H1 (cell line): Measurements from ENCODE around the gene INPP4B. TPM values are rescaled to one million over a fixed set of nuclear protein-coding genes. Genes with fewer than 3 reads are reported as not detected.

Experiments used
- CTCF ChIA-PET: fragments of 300-600 bp; sonication (Branson Sonifier 250); formaldehyde crosslinking; loops from one replicate; lab custom pipeline; 2021; ENCODE audit not compliant: partially characterized antibody; lab: Charles Lee
- POLR2A ChIA-PET: fragments of 300-600 bp; sonication (Branson Sonifier 250); formaldehyde crosslinking; loops from one replicate; lab custom pipeline; 2021; ENCODE audit warnings: inconsistent platforms; ENCODE audit not compliant: partially characterized antibody; lab: Charles Lee
- DNase-seq, 2 experiments: peaks; one replicate each; pipeline versions ENCODE4 v3.0.0 to v3.0.0-alpha.2; 2010 to 2022; ENCODE audit warnings: low spot score in 2 of 2, low read depth in 1 of 2, mixed read lengths in 1 of 2
- FAIRE-seq: peaks from 2 replicates; lab custom pipeline; 2011; peaks lifted over from hg19 to GRCh38; lab: Jason Lieb, UNC
- H2AFZ ChIP-seq: 2 replicates; pipeline ENCODE4 v1.8.1; 2012; ENCODE audit warnings: low read length, inconsistent platforms
- H2AK5ac ChIP-seq: 2 replicates; pipeline ENCODE4 v1.6.1; 2013; ENCODE audit warnings: low read depth, low read length
- H2BK120ac ChIP-seq: replicated peaks from 2 replicates; pipeline ENCODE3; 2013; ENCODE audit warnings: low read depth, low read length, inconsistent platforms
- H2BK12ac ChIP-seq: 2 replicates; pipeline ENCODE4 v1.6.1; 2013; ENCODE audit warnings: low read depth, low read length
- H2BK15ac ChIP-seq: 2 replicates; pipeline ENCODE4 v1.6.1; 2013; ENCODE audit warnings: low read length
- H2BK20ac ChIP-seq: 2 replicates; pipeline ENCODE4 v1.6.1; 2013; ENCODE audit warnings: low read length
- H2BK5ac ChIP-seq: 2 replicates; pipeline ENCODE4 v1.6.1; 2013; ENCODE audit warnings: low read depth, low read length
- H3K14ac ChIP-seq: 2 replicates; pipeline ENCODE4 v1.6.1; 2013; ENCODE audit warnings: inconsistent platforms; ENCODE audit not compliant: insufficient read length
- H3K18ac ChIP-seq: 2 replicates; pipeline ENCODE4 v1.6.1; 2013; ENCODE audit warnings: low read length; ENCODE audit errors: extremely low read depth
- H3K23ac ChIP-seq: 2 replicates; pipeline ENCODE4 v1.6.1; 2013; ENCODE audit warnings: inconsistent platforms; ENCODE audit not compliant: insufficient read length
- H3K23me2 ChIP-seq: 2 replicates; pipeline ENCODE4 v1.6.1; 2013; ENCODE audit warnings: low read depth, low read length
- H3K27ac ChIP-seq: 2 replicates; pipeline ENCODE4 v1.6.1; 2011; ENCODE audit warnings: low read depth, low read length, inconsistent platforms
- H3K27me3 ChIP-seq, 4 experiments: replicated peaks in 1 of 4; 1 replicate in 1 of 4; 2 replicates in 3 of 4; pipeline versions ENCODE4 v1.6.1 to v1.8.1; 2011 to 2013; ENCODE audit warnings: low read length in 3 of 4, mild to moderate bottlenecking in 3 of 4, inconsistent platforms in 2 of 4, mixed read lengths in 2 of 4, moderate library complexity in 1 of 4; ENCODE audit not compliant: control insufficient read depth in 3 of 4, insufficient read depth in 3 of 4; ENCODE audit errors: extremely low read depth in 1 of 4
- H3K36me3 ChIP-seq, 4 experiments: 2 replicates each; pipeline versions ENCODE4 v1.6.1 to v1.8.1; 2011 to 2013; ENCODE audit warnings: mild to moderate bottlenecking in 4 of 4, low read length in 3 of 4, moderate library complexity in 2 of 4, control low read depth in 1 of 4, inconsistent platforms in 1 of 4; ENCODE audit not compliant: insufficient read depth in 4 of 4, control insufficient read depth in 2 of 4
- H3K4ac ChIP-seq: replicated peaks from 2 replicates; pipeline ENCODE3; 2013; ENCODE audit warnings: low read length, low read depth, mixed read lengths, inconsistent platforms; ENCODE audit not compliant: insufficient read length
- H3K4me1 ChIP-seq, 4 experiments: replicated peaks in 1 of 4; 1 replicate in 1 of 4; 2 replicates in 3 of 4; pipeline versions ENCODE4 v1.6.1 to v1.8.1; 2011 to 2013; ENCODE audit warnings: low read length in 3 of 4, inconsistent platforms in 2 of 4, mixed read lengths in 1 of 4; ENCODE audit not compliant: insufficient read depth in 4 of 4, control insufficient read depth in 3 of 4
- H3K4me2 ChIP-seq, 2 experiments: 2 replicates each; pipeline versions ENCODE4 v1.6.1 to v1.8.1; 2011 to 2013; ENCODE audit warnings: low read depth in 2 of 2, low read length in 2 of 2, control low read depth in 1 of 2, inconsistent platforms in 1 of 2, mild to moderate bottlenecking in 1 of 2; ENCODE audit not compliant: insufficient read depth in 1 of 2
- H3K4me3 ChIP-seq, 4 experiments: fragments of 200-600, 300-600 bp in 1 of 4; sonication (generic), shearing (Covaris generic), sonication (Bioruptor Twin) in 1 of 4; 2 replicates each; pipeline versions ENCODE4 v1.5.1 to v1.8.1; 2011 to 2016; ENCODE audit warnings: low read length in 4 of 4, low read depth in 3 of 4, control low read depth in 2 of 4, inconsistent platforms in 2 of 4, mild to moderate bottlenecking in 2 of 4, mixed read lengths in 1 of 4, moderate library complexity in 1 of 4; ENCODE audit not compliant: insufficient read depth in 2 of 4; ENCODE audit errors: extremely low read depth in 1 of 4
- H3K56ac ChIP-seq: replicated peaks from 2 replicates; pipeline ENCODE3; 2013; ENCODE audit warnings: low read depth, mild to moderate bottlenecking, mixed read lengths, low read length, inconsistent platforms; ENCODE audit not compliant: insufficient read length
- H3K79me1 ChIP-seq: 2 replicates; pipeline ENCODE4 v1.6.1; 2013; ENCODE audit warnings: low read depth, low read length, control low read depth
- H3K79me2 ChIP-seq, 2 experiments: 2 replicates each; pipeline versions ENCODE4 v1.6.1 to v1.8.1; 2012 to 2013; ENCODE audit warnings: low read length in 2 of 2, mild to moderate bottlenecking in 2 of 2, inconsistent platforms in 1 of 2; ENCODE audit not compliant: insufficient read depth in 2 of 2, control insufficient read depth in 1 of 2
- H3K9ac ChIP-seq, 4 experiments: replicated peaks in 1 of 4; 1 replicate in 1 of 4; 2 replicates in 3 of 4; pipeline versions ENCODE4 v1.6.1 to v1.8.1; 2011 to 2013; ENCODE audit warnings: low read depth in 3 of 4, low read length in 3 of 4, control low read depth in 2 of 4, mild to moderate bottlenecking in 2 of 4, moderate library complexity in 2 of 4, inconsistent platforms in 1 of 4; ENCODE audit errors: extremely low read depth in 1 of 4
- H3K9me3 ChIP-seq, 2 experiments: 2 replicates each; pipeline versions ENCODE4 v1.6.1 to v1.8.1; 2012 to 2013; ENCODE audit warnings: mild to moderate bottlenecking in 2 of 2, moderate library complexity in 2 of 2, control low read depth in 1 of 2, inconsistent platforms in 1 of 2, low read depth in 1 of 2, low read length in 1 of 2, mixed read lengths in 1 of 2; ENCODE audit not compliant: insufficient read depth in 2 of 2
- H4K20me1 ChIP-seq, 2 experiments: replicated peaks in 1 of 2; 2 replicates each; pipeline versions ENCODE3 to v1.8.1; 2011 to 2013; ENCODE audit warnings: inconsistent platforms in 2 of 2, low read length in 2 of 2, mild to moderate bottlenecking in 1 of 2; ENCODE audit not compliant: insufficient read depth in 2 of 2, control insufficient read depth in 1 of 2
- H4K5ac ChIP-seq: 2 replicates; pipeline ENCODE4 v1.6.1; 2013; ENCODE audit warnings: low read length, low read depth, mixed read lengths, inconsistent platforms; ENCODE audit not compliant: insufficient read length
- H4K8ac ChIP-seq: 2 replicates; pipeline ENCODE4 v1.8.0; 2013; ENCODE audit warnings: mild to moderate bottlenecking, moderate library complexity, low read length, inconsistent platforms; ENCODE audit not compliant: insufficient read depth; ENCODE audit errors: extremely low read depth
- H4K91ac ChIP-seq: replicated peaks from 2 replicates; pipeline ENCODE3; 2013; ENCODE audit warnings: low read length, mixed read lengths, inconsistent platforms; ENCODE audit not compliant: insufficient read length
- SAP30 ChIP-seq: fragments of 300-600 bp; sonication (generic); IDR thresholded peaks from 2 replicates; pipeline ENCODE4 v1.7.1; 2012; ENCODE audit warnings: low read length, moderate library complexity, mild to moderate bottlenecking, inconsistent platforms; ENCODE audit not compliant: insufficient read depth, insufficient replicate concordance
- WGBS, 2 experiments: shearing (Covaris generic) in 1 of 2; methylation state at CpG; one replicate each; pipeline versions ENCODE4 v1.1.6 to v1.1.7; 2013 to 2015; ENCODE audit warnings: low lambda C conversion rate in 2 of 2, mixed read lengths in 2 of 2, inconsistent platforms in 1 of 2, low coverage in 1 of 2, missing lambda C conversion rate in 1 of 2; ENCODE audit not compliant: insufficient replicate concordance in 2 of 2, insufficient coverage in 1 of 2, insufficient read length in 1 of 2; ENCODE audit errors: extremely low coverage in 1 of 2, missing lambda C conversion rate in 1 of 2; 5-methylcytosine and 5-hydroxymethylcytosine counted together
- polyA plus RNA-seq, 7 experiments: library from polyadenylated mRNA; depleted of rRNA in 3 of 7; stranded (reverse) in 5 of 7; unstranded in 2 of 7; fragments of >200 nt in 5 of 7; fragments of 200-250 nt in 2 of 7; gene quantifications; 1 replicate in 5 of 7; 2 replicates in 1 of 7; 4 replicates in 1 of 7; pipeline versions ENCODE4 v1.2.1 to v1.2.3, GENCODE V29; 2011 to 2013; ENCODE audit warnings: missing spikeins in 2 of 7, mixed read lengths in 2 of 7
- total RNA-seq: library from RNA; stranded (reverse); fragmentation: NEBNext Ultra II Directional; extraction: Animal tissue kit (Norgen Biotek cat#: 25700); gene quantifications from 2 replicates; pipeline ENCODE4 v1.2.1, GENCODE V29; 2021

The INPP4B gene
- total and polyA plus RNA-seq, 2 of the 8 experiments (the other 6 are each of a cell fraction or from before 2014, with no cell fraction given): 0.11 to 0.54 TPM

GRCh38 chr4:142155347-142155746 lies 690.8 kb downstream of the INPP4B start:
- Histone ChIP-seq H3K14ac (no peak overlapping the region), H4K8ac (no peak overlapping the region), H2AFZ (no peak overlapping the region), H2BK5ac (no peak overlapping the region), H3K23me2 (peaks cover 2% of the 10 kb centered on the region; the same call in 1 of the 2 replicates), H3K27ac (no peak overlapping the region), H4K5ac (no peak overlapping the region), H3K4me3 (no peak overlapping the region)
- TF ChIP-seq SAP30: no peak
- TF ChIP-seq, all 59 proteins: peak for 0
- H3K79me2 ChIP-seq: no peaks in the 10 kb centered on the region
- peaks cover 0 to 2% of the 10 kb centered on the region in 2 experiments for H4K20me1 ChIP-seq
- ChIA-PET POLR2A (no interaction called here), CTCF (interaction anchor here (1.4 kb wide), 1 partner anchor 128 kb away, joined by 3 read pairs; no protein-coding TSS in a partner anchor)
- no peaks in the 10 kb centered on the region for H3K79me1 ChIP-seq
- no peak overlapping the region for H3K23ac ChIP-seq
- no peak overlapping the region for H3K18ac ChIP-seq
- no peak overlapping the region for H2BK120ac ChIP-seq
- no peak overlapping the region for H2AK5ac ChIP-seq
- H4K91ac ChIP-seq: no peak overlapping the region
- H2BK20ac ChIP-seq: no peak overlapping the region
- no peak overlapping the region for H2BK12ac ChIP-seq
- no peak overlapping the region for H3K9ac ChIP-seq
- no peaks in the 10 kb centered on the region for H3K27me3 ChIP-seq
- no peaks in the 10 kb centered on the region for H3K4me1 ChIP-seq
- no peak overlapping the region for H3K56ac ChIP-seq
- no peaks in the 10 kb centered on the region for H3K36me3 ChIP-seq
- H3K4ac ChIP-seq: no peak overlapping the region
- no peak overlapping the region for H3K4me2 ChIP-seq
- no peaks in the 10 kb centered on the region for H3K9me3 ChIP-seq
- no peak overlapping the region for H2BK15ac ChIP-seq
- DNase-seq (no peak), FAIRE-seq (no peak)
- WGBS, 2 experiments: 100% methylated on average over 2 of the region's 2 CpGs; no CpG with 5 or more reads in 1 of the 2 experiments
